HG02759 (cell line): ENCODE measurements around the gene MAPKAP1.

Experiments used
- ATAC-seq: cut with Tn5 transposase; IDR thresholded peaks from one replicate; pipeline ENCODE4 v1.9.1; 2021; ENCODE audit warnings: mild to moderate bottlenecking, moderate library complexity; ENCODE audit not compliant: unreplicated experiment

MAPKAP1 gene

DNA sequence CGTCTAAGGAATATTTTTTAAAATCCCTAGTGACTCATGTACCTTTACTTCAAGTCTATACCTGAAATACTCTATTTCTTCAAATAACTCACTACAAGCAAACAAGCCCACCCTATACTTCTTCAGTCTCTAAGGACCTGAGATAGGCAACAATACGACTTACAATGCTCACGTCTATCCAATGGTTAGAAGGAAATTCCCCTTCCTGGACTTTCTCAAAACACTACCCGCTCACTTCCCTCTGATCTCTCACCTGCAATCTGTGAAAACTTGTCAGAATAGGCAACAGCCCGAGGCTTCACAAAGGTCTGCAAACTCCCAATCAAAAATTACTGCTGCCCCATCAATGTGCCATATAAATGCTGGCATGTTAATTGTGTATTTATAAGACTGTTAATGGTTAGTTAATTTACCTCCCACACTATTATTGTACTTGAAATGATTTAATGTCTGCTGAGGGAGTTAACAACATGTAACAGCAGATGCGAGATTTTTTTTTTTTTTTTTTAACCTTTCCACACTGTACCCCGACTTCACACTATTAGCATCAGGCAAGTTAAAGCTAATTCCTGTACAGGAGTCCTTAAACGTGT is 27.3 kb downstream of the MAPKAP1 start:
- no peak for ATAC-seq

DNA sequence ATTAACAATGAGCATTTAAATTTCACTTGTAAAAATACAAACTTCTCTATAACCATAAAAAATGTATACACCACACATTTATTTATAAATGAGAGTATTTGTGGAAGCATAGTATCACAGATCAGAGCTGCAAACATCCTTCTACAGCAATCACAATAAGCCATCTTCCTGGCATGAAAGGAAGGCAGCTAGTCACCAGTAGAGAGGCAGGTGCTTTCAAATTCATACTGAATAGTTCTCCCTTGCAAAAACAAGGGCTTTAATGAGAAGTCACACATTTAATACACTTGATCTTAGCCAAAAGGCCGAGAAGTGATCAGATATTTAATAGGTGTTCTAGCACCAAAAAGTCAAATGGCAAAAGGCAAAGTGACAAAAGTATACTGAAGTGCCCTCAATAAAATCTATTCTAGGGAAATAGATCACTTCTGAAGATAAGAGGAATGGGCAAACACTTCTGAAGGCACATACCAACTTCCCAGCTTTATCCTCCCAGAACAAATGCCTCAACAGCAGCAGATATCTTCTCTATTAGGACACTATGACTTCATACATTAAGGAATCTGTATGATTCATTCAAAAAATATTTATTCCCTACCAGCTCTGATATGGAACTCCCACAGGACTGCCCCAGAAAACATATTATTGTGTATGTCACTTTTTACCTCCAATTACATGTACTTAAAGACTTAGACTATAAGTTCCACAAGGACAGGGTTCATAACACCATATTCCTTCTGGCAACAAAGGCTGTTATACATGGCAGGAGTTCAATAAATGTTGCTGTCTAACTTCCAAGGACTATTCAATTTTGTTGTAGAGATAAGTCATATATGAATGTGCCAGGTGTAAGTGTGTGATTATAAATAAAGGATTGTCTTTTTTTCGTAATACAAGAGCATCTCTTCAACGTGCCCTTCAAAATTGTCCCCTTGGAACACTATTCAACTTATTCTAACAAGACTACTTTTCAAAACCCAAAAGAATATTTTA is 31.7 kb downstream of the MAPKAP1 start:
- ATAC-seq: no peak

DNA sequence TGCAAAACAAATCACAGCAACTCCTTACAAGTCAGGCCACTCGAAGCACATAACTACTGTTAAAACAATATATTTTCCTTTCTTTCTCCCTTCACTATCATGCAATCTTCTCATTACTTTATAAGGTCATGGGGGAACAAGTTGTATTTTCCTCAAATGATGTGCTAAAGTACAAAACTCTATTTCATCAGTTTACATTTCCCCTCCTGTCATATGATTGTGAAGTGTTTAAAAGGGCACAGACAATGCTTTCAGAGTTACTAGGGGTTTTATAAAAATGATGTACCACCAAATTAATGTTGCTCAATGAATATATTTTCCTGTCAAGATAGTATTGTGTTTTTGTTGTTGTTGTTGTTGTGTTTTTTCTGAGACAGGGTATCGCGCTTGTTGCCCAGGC is 34.1 kb downstream of the MAPKAP1 start:
- no peak for ATAC-seq

DNA sequence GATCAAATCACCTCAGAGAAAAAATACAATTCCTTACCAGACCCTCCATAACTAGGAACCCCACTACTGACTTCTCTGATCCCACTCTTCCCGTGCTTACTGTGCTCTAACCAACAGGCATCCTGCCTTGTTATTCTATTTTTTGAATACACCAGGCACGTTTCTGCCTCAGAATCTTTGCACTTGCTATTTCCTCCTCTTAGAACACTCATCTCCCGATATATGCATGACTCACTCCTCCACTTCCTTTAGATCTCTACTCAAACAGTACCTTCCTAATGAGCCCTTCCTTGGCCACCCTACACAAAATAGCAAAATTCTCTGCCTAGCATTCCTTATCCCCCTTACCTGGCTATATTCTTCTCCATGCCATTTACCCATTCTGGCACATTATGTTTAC is 43.9 kb downstream of the MAPKAP1 start:
- no peak for ATAC-seq

DNA sequence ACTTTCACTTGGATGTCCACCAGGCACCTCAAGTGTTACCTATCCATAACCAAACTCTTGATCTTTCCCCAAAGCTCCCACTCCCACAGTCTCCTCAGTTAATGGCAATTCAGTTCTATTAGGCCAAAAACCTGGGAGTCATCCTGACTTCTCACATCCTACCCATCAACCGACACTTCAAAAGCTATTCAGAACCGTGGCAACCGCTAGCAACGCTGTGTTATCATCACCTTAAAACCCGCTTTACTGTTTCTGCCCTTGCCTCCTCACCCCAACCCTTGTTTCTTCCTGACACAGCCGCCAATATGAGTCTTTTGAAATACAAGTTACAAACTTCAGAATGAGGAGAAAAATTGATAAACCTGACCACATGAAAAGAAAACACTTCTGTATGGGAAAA is 46.5 kb downstream of the MAPKAP1 start:
- ATAC-seq: no peak

DNA sequence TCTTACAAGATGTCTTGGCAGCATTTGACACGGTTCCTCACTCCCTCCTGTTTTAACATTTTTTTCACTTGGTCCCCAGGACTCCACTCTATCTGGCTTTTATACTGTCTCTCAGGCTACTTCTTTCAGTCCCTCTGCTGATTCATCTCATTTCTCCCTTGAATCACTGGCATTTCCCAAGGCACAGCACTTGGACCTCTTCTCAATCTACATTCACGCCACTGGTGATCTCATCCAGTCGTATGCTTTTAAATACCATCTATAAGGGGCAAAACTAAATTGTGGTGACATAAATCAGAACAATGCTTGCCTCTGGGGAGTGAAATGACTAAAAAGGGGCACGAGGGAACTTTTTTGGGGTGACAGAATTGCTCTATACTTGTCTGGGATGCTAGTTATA is 47.1 kb downstream of the MAPKAP1 start:
- no peak for ATAC-seq

DNA sequence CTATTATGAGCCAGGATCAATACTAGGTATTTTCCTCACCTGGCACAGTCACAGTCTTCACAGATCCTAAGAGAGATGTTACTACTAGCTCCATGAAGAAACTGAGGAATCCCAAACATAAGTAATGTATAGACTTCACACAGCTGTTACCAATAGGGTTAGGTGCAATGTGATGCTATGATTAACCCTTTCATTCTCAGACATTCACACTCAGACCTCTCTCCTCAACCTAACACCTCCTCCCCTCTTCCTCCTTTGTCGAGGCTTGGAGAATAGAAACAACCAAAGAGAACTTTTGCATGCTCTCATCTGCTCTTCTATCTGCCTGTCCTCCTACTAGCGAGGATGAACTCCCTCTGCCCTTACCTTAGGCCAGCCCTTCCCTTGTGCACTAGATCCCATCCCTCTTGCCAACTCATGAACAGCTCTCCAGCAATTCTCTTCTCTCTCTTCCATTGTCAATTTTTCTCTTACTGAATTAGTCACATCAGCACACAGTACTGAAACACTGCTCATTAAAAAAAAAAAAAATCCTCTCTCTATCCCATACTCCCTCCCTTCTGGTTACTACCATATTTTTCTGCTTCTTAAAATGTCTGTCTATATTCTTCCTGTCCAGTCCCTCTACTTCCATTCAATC is 47.7 kb downstream of the MAPKAP1 start:
- no peak for ATAC-seq

DNA sequence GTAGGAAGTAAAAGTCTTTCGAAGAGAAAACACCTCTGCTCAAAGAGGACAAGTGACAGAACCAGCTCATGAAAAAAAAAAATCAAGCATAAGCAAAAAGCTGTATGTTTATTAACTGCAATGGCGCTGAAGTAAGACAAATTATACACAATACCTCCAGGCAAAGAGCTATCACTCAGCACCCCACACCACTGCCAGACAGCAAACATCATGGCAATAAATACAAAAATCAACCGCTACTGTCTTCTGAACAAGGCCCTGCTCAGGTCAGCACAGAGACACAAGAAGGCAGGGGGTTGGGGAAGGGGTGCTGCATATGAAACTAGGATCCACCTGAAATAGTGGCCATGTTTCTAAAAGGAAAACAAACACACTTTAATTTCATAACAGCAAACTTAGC is 50.4 kb downstream of the MAPKAP1 start:
- ATAC-seq: no peak

DNA sequence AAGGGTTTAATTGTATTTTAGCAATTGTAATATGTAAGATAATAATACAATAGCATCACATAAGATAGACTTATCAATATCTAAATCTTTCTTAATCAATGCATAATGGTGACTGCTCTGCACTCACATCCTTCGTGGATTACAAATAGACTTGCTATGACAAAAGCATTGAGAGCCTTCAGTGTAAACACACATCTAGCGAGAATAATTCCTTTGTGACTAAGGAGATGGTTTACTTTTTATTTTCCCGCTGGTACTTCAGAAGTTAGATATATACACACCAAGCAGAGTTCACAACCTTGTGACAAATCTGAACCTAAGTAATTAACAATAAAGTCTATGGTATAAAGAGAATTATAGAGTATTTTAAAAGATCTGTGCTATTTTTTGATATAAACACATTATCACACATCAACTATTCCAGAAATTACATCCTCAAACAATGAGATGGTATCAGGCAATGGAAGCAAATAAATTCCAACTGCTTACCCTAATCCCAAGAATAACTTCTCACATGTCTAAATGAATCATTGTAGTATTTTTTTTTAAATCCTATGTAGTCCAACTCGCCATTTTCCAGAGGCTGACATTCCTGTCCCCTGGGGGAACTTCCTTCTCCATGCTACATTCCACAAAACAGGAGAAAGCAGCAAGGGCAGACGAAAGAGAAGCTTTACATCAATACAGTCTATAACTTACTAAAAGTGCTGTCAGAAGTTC is 51.2 kb downstream of the MAPKAP1 start:
- ATAC-seq: no peak

DNA sequence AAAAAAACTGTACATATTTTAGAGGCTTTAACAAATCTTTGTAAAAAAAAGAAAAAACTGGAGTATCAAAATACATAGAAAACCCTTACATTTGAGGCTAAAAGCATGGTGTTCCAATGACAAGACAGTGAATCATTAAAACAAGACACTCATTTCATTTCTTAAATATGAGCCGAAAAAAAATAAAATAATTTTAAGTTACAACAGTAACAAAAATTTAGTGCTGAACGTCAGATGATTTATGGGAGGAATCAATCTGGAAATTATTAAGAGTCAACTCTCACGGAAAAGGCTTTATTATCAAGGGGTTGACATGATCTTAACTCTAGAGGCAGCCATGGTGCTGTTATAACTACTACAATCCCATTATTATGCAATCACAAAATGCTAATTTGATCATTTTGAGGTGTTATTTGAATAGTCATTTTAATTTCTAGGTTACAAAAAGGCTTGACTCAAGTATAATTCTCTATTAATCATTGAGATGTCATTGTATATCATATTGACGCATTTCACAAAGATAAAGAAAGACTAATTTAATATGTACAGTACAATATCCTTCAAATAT is 51.9 kb downstream of the MAPKAP1 start:
- no peak for ATAC-seq

DNA sequence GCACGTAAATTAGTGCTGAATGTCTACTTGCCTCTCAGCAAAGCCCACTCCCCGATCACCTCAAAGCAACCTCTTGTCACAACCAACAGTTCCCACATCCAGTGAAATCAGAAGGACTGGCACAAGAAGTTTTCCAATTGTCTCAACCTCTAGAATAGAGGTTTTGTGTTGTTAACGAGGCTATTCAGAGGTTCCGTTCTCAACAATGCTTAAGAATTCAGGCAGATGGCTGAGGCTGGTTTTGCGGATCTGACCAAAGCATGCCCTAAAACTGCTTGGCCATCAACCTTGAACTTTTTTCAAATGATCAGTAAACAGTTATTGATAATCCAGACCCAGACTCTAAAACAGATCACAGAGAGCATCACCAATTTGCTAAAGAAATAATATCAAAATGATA is 52.9 kb downstream of the MAPKAP1 start:
- no peak for ATAC-seq

DNA sequence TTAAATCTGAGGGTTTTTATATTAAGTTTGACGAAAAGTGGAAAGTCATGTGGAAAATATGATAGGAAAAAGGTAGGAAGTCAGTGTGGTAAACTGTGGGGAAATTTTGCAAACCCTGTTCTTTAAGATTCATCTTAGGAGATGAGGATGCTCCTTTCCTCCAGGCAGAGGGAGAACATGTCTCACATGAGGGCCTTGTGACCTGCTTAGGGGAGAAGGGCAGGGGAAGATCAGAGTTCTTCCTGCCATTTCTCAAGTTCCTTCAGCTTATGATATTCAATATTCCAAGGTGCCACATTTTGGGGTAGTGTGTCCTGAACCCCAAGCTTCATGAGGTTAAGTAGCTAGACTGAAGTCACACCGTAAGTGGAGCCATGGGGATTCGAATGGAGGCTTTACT is 53.7 kb downstream of the MAPKAP1 start:
- no peak for ATAC-seq

DNA sequence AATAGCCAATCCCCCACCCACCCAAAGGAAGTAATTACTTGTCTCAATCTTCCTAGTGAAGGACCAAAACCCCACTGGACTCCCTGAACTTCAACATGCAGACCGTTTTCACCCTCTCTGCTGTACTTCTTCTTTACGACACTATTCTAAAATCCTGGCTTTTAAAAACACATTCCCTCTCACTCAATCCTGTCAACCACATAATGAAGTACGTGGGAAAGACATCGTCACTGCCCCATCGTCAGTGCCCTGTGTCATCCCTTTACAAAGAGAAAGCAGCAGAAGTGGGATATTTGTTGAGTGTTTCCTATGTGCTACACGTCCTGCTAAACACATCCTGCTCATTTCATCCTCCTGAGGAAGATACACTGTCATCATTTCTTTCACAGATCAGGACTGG is 54.2 kb downstream of the MAPKAP1 start:
- ATAC-seq: no peak

DNA sequence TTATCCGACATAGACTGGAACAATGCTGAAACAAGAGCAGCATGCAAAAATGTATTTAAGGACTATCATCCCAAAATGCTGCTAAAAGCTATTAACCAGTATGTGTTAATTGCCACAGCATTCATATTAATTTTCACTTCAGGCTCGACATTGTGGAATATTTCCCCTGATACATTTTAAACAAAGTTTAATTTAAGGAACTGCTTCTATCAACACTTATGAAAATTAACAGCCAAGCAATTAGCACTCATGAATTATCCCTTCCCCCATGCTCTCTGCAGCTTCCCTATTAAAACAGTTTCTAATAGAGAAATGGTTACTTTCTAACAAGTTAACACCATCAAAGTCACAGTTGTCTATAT is 54.8 kb downstream of the MAPKAP1 start:
- no peak for ATAC-seq

DNA sequence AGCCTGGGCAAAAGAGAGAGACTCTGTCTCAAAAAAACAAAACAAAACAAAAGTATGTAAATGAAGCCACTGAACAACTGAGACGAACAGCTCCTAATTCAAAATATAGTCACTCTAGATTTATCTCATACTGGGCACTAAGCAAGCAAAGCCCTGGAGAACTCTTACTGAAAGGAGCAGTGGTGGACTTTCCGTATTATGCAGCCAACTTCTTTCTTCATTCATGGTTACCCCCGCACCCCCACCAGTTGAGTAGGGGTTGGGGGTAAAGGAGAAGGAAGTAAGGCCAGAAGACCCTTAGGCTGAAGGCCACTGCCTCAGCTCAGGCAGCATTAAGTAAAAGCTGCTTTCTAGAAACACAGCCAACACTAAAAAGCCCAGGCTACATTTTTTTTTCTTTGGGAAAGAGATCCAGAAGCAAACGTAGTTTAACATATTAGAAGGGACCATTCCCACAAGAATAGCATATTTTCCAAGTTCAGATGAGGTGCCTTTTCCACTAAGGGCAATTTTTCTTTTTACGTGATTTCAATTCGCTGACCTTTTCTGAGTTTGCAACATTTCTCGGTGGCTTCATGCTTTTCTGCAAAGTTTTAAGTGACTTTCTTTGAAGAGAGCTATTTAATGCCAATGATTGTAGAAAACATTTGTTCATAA is 55.3 kb downstream of the MAPKAP1 start:
- no peak for ATAC-seq

DNA sequence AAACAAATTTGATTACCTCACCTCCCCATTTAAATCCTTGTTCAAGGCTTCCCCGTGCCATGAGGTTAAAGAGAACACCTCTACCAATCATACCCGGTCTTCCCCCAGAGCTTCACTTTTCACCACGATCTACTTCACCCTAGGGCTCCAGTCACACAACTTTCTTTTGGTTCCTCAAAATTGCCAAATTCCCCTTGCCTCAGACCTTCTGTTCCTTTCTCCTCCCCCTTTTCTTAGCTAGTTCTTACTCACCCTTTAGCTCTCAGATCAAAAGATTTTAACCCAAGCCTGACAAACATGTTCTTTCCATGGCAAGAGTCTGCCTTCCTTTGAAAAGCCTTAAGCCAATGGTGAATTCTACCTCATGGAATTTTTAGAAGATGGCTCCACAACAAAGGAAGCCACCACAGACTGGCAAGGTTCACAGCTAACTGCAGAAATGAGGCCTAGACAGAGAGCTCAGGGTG is 56.7 kb downstream of the MAPKAP1 start:
- ATAC-seq: peak; percentile 82

DNA sequence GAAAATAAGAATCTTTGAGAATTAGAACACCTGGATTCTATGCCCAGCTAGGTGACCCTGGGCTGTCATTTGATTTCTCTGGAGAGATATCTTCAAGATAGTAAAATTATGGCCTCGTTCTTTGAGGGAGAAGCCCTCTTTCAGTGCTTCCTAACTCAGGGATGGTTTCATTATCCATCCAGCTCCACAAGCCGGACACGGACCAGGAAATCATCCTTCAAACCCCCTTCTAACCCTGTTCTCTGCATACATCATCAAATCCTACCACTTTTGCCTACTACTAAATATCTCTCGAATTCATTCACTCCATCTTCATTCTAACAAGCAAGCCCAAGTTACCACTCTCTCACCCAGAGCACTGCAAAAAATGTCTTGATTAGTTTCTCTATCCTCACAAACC is 57.2 kb downstream of the MAPKAP1 start:
- no peak for ATAC-seq

DNA sequence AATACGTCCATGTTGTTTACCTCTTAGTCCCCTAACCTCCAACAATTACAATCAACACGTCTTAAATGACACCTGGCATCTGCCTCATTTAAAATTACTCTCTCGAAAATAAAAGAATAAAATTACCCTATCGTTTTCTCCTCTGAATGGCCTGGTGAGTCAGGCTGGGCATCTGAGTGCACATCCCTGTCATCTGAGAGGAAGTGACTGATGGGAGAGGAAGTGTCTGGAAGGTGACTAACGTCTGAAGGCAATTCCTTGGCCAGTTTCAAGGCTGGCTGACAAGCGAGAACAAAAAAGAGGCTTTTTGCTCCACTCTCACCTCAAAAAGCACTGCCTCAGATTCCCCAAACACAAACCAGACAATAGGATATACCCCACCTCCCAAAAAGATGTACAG is 57.7 kb downstream of the MAPKAP1 start:
- no peak for ATAC-seq

DNA sequence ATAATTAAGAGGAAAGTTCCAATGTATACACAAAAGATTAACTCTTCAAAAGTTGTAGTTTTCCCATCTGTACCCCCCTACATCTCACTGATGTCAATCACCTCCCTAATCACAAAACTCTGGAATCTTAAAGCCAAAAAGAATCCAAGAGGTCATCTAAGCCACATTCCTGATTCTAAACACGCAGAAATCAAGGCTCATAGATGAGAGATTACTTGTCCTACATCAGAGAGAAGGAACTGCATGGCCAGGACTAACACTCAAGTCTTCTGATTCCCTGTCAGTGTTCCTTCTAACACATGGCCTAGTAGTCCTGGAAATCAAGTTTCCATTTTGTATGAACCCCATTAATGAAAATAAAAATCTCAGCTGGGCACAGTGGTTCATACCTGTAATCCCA is 58.7 kb downstream of the MAPKAP1 start:
- ATAC-seq: no peak

DNA sequence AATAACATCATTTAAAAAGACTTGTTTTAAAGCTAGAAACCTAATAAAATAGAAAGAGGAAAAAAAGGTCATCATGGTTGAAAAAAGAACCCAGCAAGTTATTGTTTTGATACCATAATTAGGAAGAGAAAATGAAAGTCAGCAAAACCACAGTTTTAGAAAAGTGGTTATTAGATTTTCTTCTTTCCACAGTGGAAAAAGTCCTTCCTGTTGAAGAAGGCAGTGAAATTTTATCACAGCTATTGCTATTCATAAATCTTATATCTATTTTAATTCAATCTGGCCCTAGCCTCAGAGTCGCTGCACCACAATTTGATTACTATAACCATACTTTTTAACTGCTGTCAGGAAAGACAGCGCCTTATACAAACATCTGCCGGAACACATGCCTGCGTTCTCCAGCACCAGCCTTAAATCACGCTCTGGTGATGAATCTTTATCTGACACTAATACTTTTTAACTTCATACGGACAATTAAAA is 60.3 kb downstream of the MAPKAP1 start:
- no peak for ATAC-seq
